Activated CD4-positive, alpha-beta T cell treated with anti-CD3 and anti-CD28 coated beads for 36 hours (primary cell): ENCODE results near the gene GSTM2. TPM values are rescaled to one million over a fixed set of nuclear protein-coding genes. Genes with fewer than 3 reads are reported as not detected.

Source experiments
- ATAC-seq: fragments of 200-7000 bp; cut with Tn5 transposase; one replicate; pipeline ENCODE4 v1.10.0; 2021; ENCODE audit warnings: mild to moderate bottlenecking, moderate library complexity
- CTCF ChIA-PET: fragments of 350-600 bp; sonication (Branson Sonifier 250); formaldehyde crosslinking; loops from one replicate; lab custom pipeline; 2021; ENCODE audit warnings: antibody characterized with exemption; lab: Charles Lee
- POLR2A ChIA-PET: fragments of 350-600 bp; sonication (Branson Sonifier 250); formaldehyde crosslinking; loops from one replicate; lab custom pipeline; 2021; ENCODE audit warnings: antibody characterized with exemption, inconsistent platforms; lab: Charles Lee
- DNase-seq: peaks from one replicate; pipeline ENCODE4 v3.0.0-alpha.2; 2020
- H3K27ac Mint-ChIP-seq: one replicate; pipeline ENCODE4 v1.8.0; 2021; ENCODE audit warnings: mixed read lengths
- H3K27me3 Mint-ChIP-seq: one replicate; pipeline ENCODE4 v1.8.0; 2021; ENCODE audit warnings: mixed read lengths
- H3K36me3 Mint-ChIP-seq: one replicate; pipeline ENCODE4 v1.8.0; 2021; ENCODE audit warnings: low read depth, mixed read lengths
- H3K4me1 Mint-ChIP-seq: one replicate; pipeline ENCODE4 v1.8.0; 2021; ENCODE audit warnings: mixed read lengths
- H3K4me3 Mint-ChIP-seq: one replicate; pipeline ENCODE4 v1.8.0; 2021; ENCODE audit warnings: mild to moderate bottlenecking, moderate library complexity, mixed read lengths
- H3K9me3 Mint-ChIP-seq: one replicate; pipeline ENCODE4 v1.8.0; 2021; ENCODE audit warnings: low read depth, mixed read lengths
- intact Hi-C, 2 experiments: fragments of 100-400 bp; cut with DNase I in 1 of 2; cut with micrococcal nuclease in 1 of 2; formaldehyde crosslinking; loops; one replicate each; pipeline versions ENCODE4 v1.14.2 to v1.15.1; 2022 to 2024; cut with DNase I, micrococcal nuclease
- total RNA-seq, 2 experiments: library from RNA; stranded (reverse); gene quantifications; one replicate each; pipeline ENCODE4 v1.2.3, GENCODE V29; 2021

GSTM2 gene
- total RNA-seq, 2 experiments from 2014 or later = 18.7 to 23.9 TPM

- ATAC-seq = no peak
- no peak overlapping the region for H3K4me3 Mint-ChIP-seq
Observed at GRCh38 chr1:109639063-109639840, 28.6 kb upstream of the GSTM2 start.

GRCh38 chr1:109639841-109640184 lies 28.0 kb upstream of the GSTM2 start:
- POLR2A ChIA-PET = interaction anchor here (0.5 to 1.7 kb wide), 8 partner anchors 20 to 539 kb away, joined by 3 to 13 read pairs (median 5); partner anchors contain the start of genes AMPD2, GNAI3, GNAT2 and GSTM1
- H3K36me3 Mint-ChIP-seq = no peaks in the 10 kb centered on the region
- CTCF ChIA-PET = interaction anchor here (0.6 to 15.1 kb wide), 57 partner anchors 9 to 694 kb away, joined by 3 to 190 read pairs (median 5); partner anchors contain the start of genes AHCYL1, AMPD2, GNAI3 and GNAT2
- ATAC-seq = no peak
- H3K4me1 Mint-ChIP-seq = peaks cover 18% of the 10 kb centered on the region
- no peaks in the 10 kb centered on the region for H3K9me3 Mint-ChIP-seq
- no peak for DNase-seq
- H3K4me3 Mint-ChIP-seq = no peak overlapping the region
- no peak overlapping the region for H3K27ac Mint-ChIP-seq
- intact Hi-C loops = loop anchor here (2.0 kb wide), 2 partner anchors 93 to 345 kb away; partner anchors contain the start of gene AHCYL1 (in 1 of the 2)
- H3K27me3 Mint-ChIP-seq = no peaks in the 10 kb centered on the region

More at GRCh38 chr1:109639063-109639840, 28.6 kb upstream of the GSTM2 start:
- CTCF ChIA-PET = interaction anchor here (0.6 to 15.1 kb wide), 43 partner anchors 9 to 695 kb away, joined by 3 to 190 read pairs (median 5); partner anchors contain the start of genes AHCYL1, AMPD2, GNAI3 and GNAT2
- POLR2A ChIA-PET = interaction anchor here (0.6 to 1.7 kb wide), 6 partner anchors 20 to 539 kb away, joined by 3 to 13 read pairs (median 6); partner anchors contain the start of genes AMPD2, GNAI3, GNAT2 and GSTM1
- H3K36me3 Mint-ChIP-seq = no peaks in the 10 kb centered on the region
- no peak overlapping the region for H3K27ac Mint-ChIP-seq
- intact Hi-C loops = no loop called here
- peaks cover 23% of the 10 kb centered on the region for H3K4me1 Mint-ChIP-seq
- no peaks in the 10 kb centered on the region for H3K27me3 Mint-ChIP-seq
- DNase-seq = no peak
- no peaks in the 10 kb centered on the region for H3K9me3 Mint-ChIP-seq

GRCh38 chr1:109640285-109640865 lies 27.5 kb upstream of the GSTM2 start:
- CTCF ChIA-PET = interaction anchor here (0.6 to 15.1 kb wide), 65 partner anchors 10 to 694 kb away, joined by 3 to 190 read pairs (median 5); partner anchors contain the start of genes AHCYL1, AMPD2, GNAI3 and GNAT2
- intact Hi-C loops = loop anchor here (2.0 kb wide), 2 partner anchors 94 to 344 kb away; partner anchors contain the start of gene AHCYL1 (in 1 of the 2)
- Mint-ChIP-seq H3K36me3 (no peaks in the 10 kb centered on the region), H3K27ac (no peak overlapping the region), H3K4me1 (peaks cover 12% of the 10 kb centered on the region), H3K27me3 (no peaks in the 10 kb centered on the region), H3K4me3 (no peak overlapping the region), H3K9me3 (no peaks in the 10 kb centered on the region)
- ATAC-seq (peak; percentile 78), DNase-seq (peak; percentile 95)
- POLR2A ChIA-PET = interaction anchor here (0.5 to 1.7 kb wide), 8 partner anchors 21 to 540 kb away, joined by 3 to 13 read pairs (median 5); partner anchors contain the start of genes AMPD2, GNAI3, GNAT2 and GSTM1

- H3K9me3 Mint-ChIP-seq = no peaks in the 10 kb centered on the region
- intact Hi-C loops = loop anchor here (2.0 kb wide), 2 partner anchors 94 to 344 kb away; partner anchors contain the start of gene AHCYL1 (in 1 of the 2)
- CTCF ChIA-PET = interaction anchor here (0.6 to 15.1 kb wide), 38 partner anchors 8 to 388 kb away, joined by 3 to 190 read pairs (median 6); partner anchors contain the start of genes AHCYL1, AMPD2, GNAI3 and GNAT2
- ATAC-seq (no peak), DNase-seq (no peak)
- H3K36me3 Mint-ChIP-seq = no peaks in the 10 kb centered on the region
- H3K27me3 Mint-ChIP-seq = no peaks in the 10 kb centered on the region
- no peak overlapping the region for H3K27ac Mint-ChIP-seq
- POLR2A ChIA-PET = interaction anchor here (1.0 to 1.7 kb wide), 3 partner anchors 27 to 95 kb away, joined by 3 to 10 read pairs (median 10); partner anchors contain the start of gene GSTM1
- no peak overlapping the region for H3K4me3 Mint-ChIP-seq
- peaks cover 10% of the 10 kb centered on the region for H3K4me1 Mint-ChIP-seq
Observed at GRCh38 chr1:109641078-109641740, 26.6 kb upstream of the GSTM2 start.

- ChIA-PET POLR2A (interaction anchor here (0.6 kb wide), 1 partner anchor 139 kb away, joined by 5 read pairs; no protein-coding TSS in a partner anchor), CTCF (interaction anchor here (0.6 to 9.0 kb wide), 13 partner anchors 9 to 343 kb away, joined by 3 to 165 read pairs (median 30); partner anchors contain the start of genes AHCYL1, GNAI3, GSTM1 and GSTM4)
- no peaks in the 10 kb centered on the region for H3K36me3 Mint-ChIP-seq
- DNase-seq (no peak), ATAC-seq (no peak)
- no peaks in the 10 kb centered on the region for H3K9me3 Mint-ChIP-seq
- no peak overlapping the region for H3K27ac Mint-ChIP-seq
- intact Hi-C loops = loop anchor here (2.0 kb wide), 5 partner anchors 15 to 343 kb away; partner anchors contain the start of genes AHCYL1 (in 2 of the 2), GSTM1 (in 2 of the 2) and GSTM4 (in 2 of the 2)
- peaks cover 10% of the 10 kb centered on the region for H3K4me1 Mint-ChIP-seq
- H3K4me3 Mint-ChIP-seq = no peak overlapping the region
- no peaks in the 10 kb centered on the region for H3K27me3 Mint-ChIP-seq
Observed at GRCh38 chr1:109641861-109642260, 26.0 kb upstream of the GSTM2 start.

- ATAC-seq (no peak), DNase-seq (no peak)
- Mint-ChIP-seq H3K27me3 (no peaks in the 10 kb centered on the region), H3K9me3 (no peaks in the 10 kb centered on the region), H3K4me3 (no peak overlapping the region), H3K4me1 (peaks cover 10% of the 10 kb centered on the region), H3K27ac (no peak overlapping the region), H3K36me3 (no peaks in the 10 kb centered on the region)
- ChIA-PET CTCF (interaction anchor here (0.8 to 9.0 kb wide), 11 partner anchors 8 to 368 kb away, joined by 3 to 165 read pairs (median 5); partner anchors contain the start of genes AHCYL1, GNAI3 and GSTM4), POLR2A (no interaction called here)
- intact Hi-C loops = loop anchor here (1.0 to 2.0 kb wide), 6 partner anchors 14 to 342 kb away; partner anchors contain the start of genes GSTM1 (in 2 of the 2), GSTM4 (in 2 of the 2) and AHCYL1 (in 1 of the 2)
Observed at GRCh38 chr1:109642626-109643025, 25.2 kb upstream of the GSTM2 start.

GRCh38 chr1:109643385-109644230 lies 24.2 kb upstream of the GSTM2 start:
- ATAC-seq (peak; percentile 98), DNase-seq (peak; percentile 95)
- Mint-ChIP-seq H3K36me3 (no peaks in the 10 kb centered on the region), H3K27ac (no peak overlapping the region), H3K27me3 (no peaks in the 10 kb centered on the region), H3K4me1 (peaks cover 10% of the 10 kb centered on the region), H3K9me3 (no peaks in the 10 kb centered on the region), H3K4me3 (no peak overlapping the region)
- CTCF ChIA-PET = interaction anchor here (0.7 to 9.0 kb wide), 17 partner anchors 7 to 367 kb away, joined by 3 to 165 read pairs (median 4); partner anchors contain the start of genes AHCYL1, GNAI3, GSTM1 and GSTM2
- intact Hi-C loops = loop anchor here (1.0 to 2.0 kb wide), 6 partner anchors 13 to 341 kb away; partner anchors contain the start of genes GSTM1 (in 2 of the 2), GSTM4 (in 2 of the 2) and AHCYL1 (in 1 of the 2)
- POLR2A ChIA-PET = no interaction called here

- no peak for ATAC-seq
- POLR2A ChIA-PET = no interaction called here
Observed at GRCh38 chr1:109644670-109645069, 23.2 kb upstream of the GSTM2 start.

GRCh38 chr1:109649491-109649914 lies 18.4 kb upstream of the GSTM2 start:
- CTCF ChIA-PET = interaction anchor here (0.6 to 5.7 kb wide), 12 partner anchors 9 to 464 kb away, joined by 3 to 141 read pairs (median 8); partner anchors contain the start of genes AHCYL1, GNAI3 and GSTM1
- DNase-seq (no peak), ATAC-seq (no peak)
- POLR2A ChIA-PET = no interaction called here
- intact Hi-C loops = no loop called here
- Mint-ChIP-seq H3K27ac (no peak overlapping the region), H3K36me3 (no peaks in the 10 kb centered on the region), H3K9me3 (no peaks in the 10 kb centered on the region), H3K4me3 (no peak overlapping the region), H3K27me3 (peaks cover 3% of the 10 kb centered on the region), H3K4me1 (no peaks in the 10 kb centered on the region)

More at GRCh38 chr1:109644670-109645069, 23.2 kb upstream of the GSTM2 start:
- Mint-ChIP-seq H3K4me3 (no peak overlapping the region), H3K36me3 (no peaks in the 10 kb centered on the region), H3K27me3 (no peaks in the 10 kb centered on the region), H3K4me1 (peaks cover 10% of the 10 kb centered on the region), H3K27ac (no peak overlapping the region), H3K9me3 (no peaks in the 10 kb centered on the region)
- CTCF ChIA-PET = interaction anchor here (0.7 to 9.0 kb wide), 6 partner anchors 8 to 184 kb away, joined by 3 to 165 read pairs (median 3); no protein-coding TSS in a partner anchor
- intact Hi-C loops = no loop called here
- DNase-seq = no peak
